GM12878 (cell line): ENCODE results near the gene AHNAK. TPM values are rescaled to one million over a fixed set of nuclear protein-coding genes. Genes with fewer than 3 reads are reported as not detected.

Experiments used
- ATAC-seq: fragments of 200-7000 bp; cut with Tn5 transposase; 3 replicates; pipeline ENCODE4 v1.9.1; 2020; ENCODE audit warnings: mild to moderate bottlenecking, moderate library complexity
- BruUV-seq: library from RNA; stranded (reverse); fragments of 400-500 nt; replicated peaks from 2 replicates; lab custom pipeline; 2021; lab: Mats Ljungman, UMichigan
- CTCF ChIA-PET: fragments of 300-600 bp; sonication (Branson Sonifier 250); formaldehyde crosslinking; extraction: SDS; loops from one replicate; lab custom pipeline; 2021; ENCODE audit warnings: inconsistent platforms; lab: Yijun Ruan, JAX
- POLR2A ChIA-PET: fragments of 350-600 bp; formaldehyde crosslinking; extraction: SDS; loops from one replicate; lab custom pipeline; 2021; ENCODE audit warnings: inconsistent platforms; lab: Charles Lee
- RAD21 ChIA-PET: fragments of 300-600 bp; sonication (Branson Sonifier 250); formaldehyde crosslinking; loops from one replicate; lab custom pipeline; 2023; ENCODE audit warnings: antibody characterized with exemption; ENCODE audit not compliant: unreplicated experiment; lab: Charles Lee
- SMC1A ChIA-PET: fragments of 300-600 bp; sonication (Branson Sonifier 250); formaldehyde crosslinking; loops from one replicate; lab custom pipeline; 2023; ENCODE audit not compliant: unreplicated experiment, uncharacterized antibody; lab: Charles Lee
- DNase-seq: peaks from one replicate; pipeline ENCODE4 v3.0.0-alpha.2; 2011; ENCODE audit warnings: low read depth, low spot score
- FAIRE-seq: peaks from 3 replicates; lab custom pipeline; 2011; peaks lifted over from hg19 to GRCh38; lab: Jason Lieb, UNC
- H2AFZ ChIP-seq: 2 replicates; pipeline ENCODE4 v1.6.0; 2011; ENCODE audit warnings: low read depth, low read length, control low read depth; ENCODE audit not compliant: control insufficient read depth
- H3K27ac ChIP-seq: 2 replicates; pipeline ENCODE4 v1.5.1; 2011; ENCODE audit warnings: control low read depth; ENCODE audit not compliant: control insufficient read depth, insufficient read depth
- H3K27me3 ChIP-seq, 2 experiments: replicated peaks in 1 of 2; 2 replicates each; pipeline versions ENCODE4 v1.6.0 to v1.6.1; 2011; ENCODE audit warnings: low read length in 1 of 2; ENCODE audit not compliant: control insufficient read depth in 2 of 2, insufficient read depth in 2 of 2
- H3K36me3 ChIP-seq, 2 experiments: 2 replicates each; pipeline ENCODE4 v1.5.1; 2011; ENCODE audit warnings: low read length in 1 of 2; ENCODE audit not compliant: control insufficient read depth in 2 of 2, insufficient read depth in 2 of 2
- H3K4me1 ChIP-seq: 2 replicates; pipeline ENCODE4 v1.6.1; 2011; ENCODE audit warnings: mild to moderate bottlenecking, low read length, moderate library complexity, mixed read lengths; ENCODE audit not compliant: control insufficient read depth, insufficient read depth
- H3K4me2 ChIP-seq: 2 replicates; pipeline ENCODE4 v1.6.0; 2011; ENCODE audit warnings: control low read depth; ENCODE audit not compliant: control insufficient read depth, insufficient read depth
- H3K4me3 ChIP-seq: fragments of 200-600 bp; sonication (generic); 2 replicates; pipeline ENCODE4 v1.5.1; 2016
- H3K79me2 ChIP-seq: 2 replicates; pipeline ENCODE4 v1.6.0; 2011; ENCODE audit warnings: low read length; ENCODE audit not compliant: control insufficient read depth, insufficient read depth
- H3K9ac ChIP-seq: 2 replicates; pipeline ENCODE4 v1.8.0; 2011; ENCODE audit warnings: low read length, control low read depth, mixed read lengths; ENCODE audit not compliant: control insufficient read depth, insufficient read depth
- H3K9me3 ChIP-seq: replicated peaks from 3 replicates; pipeline ENCODE4 v1.5.1; 2011; ENCODE audit warnings: mild to moderate bottlenecking, low read length; ENCODE audit not compliant: control insufficient read depth, insufficient read depth
- H4K20me1 ChIP-seq: 2 replicates; pipeline ENCODE4 v1.6.0; 2011; ENCODE audit not compliant: control insufficient read depth, insufficient read depth
- ATF7 ChIP-seq: fragments of 450-650 bp; IDR thresholded peaks from 2 replicates; pipeline ENCODE4 v1.6.1; 2016; ENCODE audit warnings: low read depth, mild to moderate bottlenecking
- CUX1 ChIP-seq: IDR thresholded peaks from 2 replicates; pipeline ENCODE4 v1.6.1; 2012; ENCODE audit warnings: improper control_type of control experiment, low read depth, low read length; ENCODE audit not compliant: insufficient replicate concordance
- GABPA ChIP-seq: IDR thresholded peaks from 2 replicates; pipeline ENCODE4 v1.6.1; 2014; ENCODE audit warnings: antibody characterized with exemption, low read depth, mild to moderate bottlenecking, inconsistent platforms
- POLR2AphosphoS2 ChIP-seq: IDR thresholded peaks from 2 replicates; pipeline ENCODE4 v1.6.1; 2011; ENCODE audit warnings: low read depth, mild to moderate bottlenecking, low read length, improper control_type of control experiment, moderate library complexity
- SMC3 ChIP-seq: IDR thresholded peaks from 2 replicates; pipeline ENCODE4 v1.6.1; 2011; ENCODE audit warnings: low read length, improper control_type of control experiment, borderline replicate concordance
- SREBF2 ChIP-seq: IDR thresholded peaks from 2 replicates; pipeline ENCODE4 v1.6.1; 2012; ENCODE audit warnings: mild to moderate bottlenecking, low read length
- SRF ChIP-seq, 2 experiments: IDR thresholded peaks; 2 replicates each; pipeline ENCODE4 v1.6.1; 2011; ENCODE audit warnings: low read depth in 2 of 2, low read length in 2 of 2, mild to moderate bottlenecking in 1 of 2, moderate library complexity in 1 of 2
- SUPT20H ChIP-seq: IDR thresholded peaks from 2 replicates; pipeline ENCODE4 v1.6.1; 2011; ENCODE audit warnings: low read depth, mild to moderate bottlenecking, low read length, moderate library complexity, borderline replicate concordance; ENCODE audit not compliant: control insufficient read depth
- ZBED1 ChIP-seq: IDR thresholded peaks from 2 replicates; pipeline ENCODE4 v1.6.1; 2016; ENCODE audit warnings: borderline replicate concordance
- ZBTB4 ChIP-seq: fragments of 450-650 bp; formaldehyde crosslinking; IDR thresholded peaks from 2 replicates; pipeline ENCODE4 v1.4.0; 2022; ENCODE audit warnings: mild to moderate bottlenecking, moderate library complexity
- ZNF274 ChIP-seq: IDR thresholded peaks from one replicate; pipeline ENCODE4 v1.8.0; 2011; ENCODE audit not compliant: insufficient read length, insufficient read depth
- WGBS: methylation state at CpG from one replicate; pipeline ENCODE4 v1.1.6; 2016; ENCODE audit warnings: low lambda C conversion rate; ENCODE audit not compliant: insufficient replicate concordance, insufficient coverage; ENCODE audit errors: missing lambda C conversion rate; 5-methylcytosine and 5-hydroxymethylcytosine counted together
- in situ Hi-C: fragments of 300-500 bp; cut with MboI; formaldehyde crosslinking; loops from 9 replicates; pipeline ENCODE4 v1.14.3; 2018; ENCODE audit warnings: mixed read lengths
- intact Hi-C: fragments of 100-400 bp; cut with micrococcal nuclease; formaldehyde crosslinking; loops from one replicate; pipeline ENCODE4 v1.14.2; 2022; ENCODE audit not compliant: unreplicated experiment
- polyA plus RNA-seq, 11 experiments: library from polyadenylated mRNA; depleted of rRNA in 4 of 11; unstranded in 6 of 11; stranded (reverse) in 5 of 11; fragments of >200 nt; fragmentation: Nextera tagmentation in 4 of 11; fragmentation: Illumina TruSeq in 1 of 11; extraction: Ambion mirVana in 4 of 11; extraction: Trizol in 1 of 11; gene quantifications; 1 replicate in 1 of 11; 2 replicates in 10 of 11; pipeline versions ENCODE4 v1.2.1 to v1.2.3, GENCODE V29; 2011 to 2016; ENCODE audit warnings: inconsistent platforms in 2 of 11, missing spikeins in 2 of 11, low read depth in 1 of 11
- total RNA-seq, 4 experiments: library from RNA; depleted of rRNA in 3 of 4; stranded (reverse); fragments of >200 nt in 3 of 4; fragmentation: Illumina TruSeq in 1 of 4; extraction: Trizol in 1 of 4; gene quantifications; 2 replicates each; pipeline versions ENCODE4 v1.2.1 to v1.2.3, GENCODE V29; 2013 to 2021

The AHNAK gene
- total and polyA plus RNA-seq, 10 of the 15 experiments (the other 5 are each of a cell fraction or from before 2014, with no cell fraction given) = 0.76 to 90.3 (median 19.4) TPM

GRCh38 chr11:62391642-62392425, 154.8 kb downstream of the AHNAK start:
- H3K79me2 ChIP-seq = no peaks in the 10 kb centered on the region
- no peak overlapping the region for H3K4me3 ChIP-seq
- FAIRE-seq (no peak), ATAC-seq (no peak), DNase-seq (no peak)
- H4K20me1 ChIP-seq = no peaks in the 10 kb centered on the region
- no peak overlapping the region for H3K27ac ChIP-seq
- RAD21 ChIA-PET = interaction anchor here (1.3 to 1.7 kb wide), 2 partner anchors 10 to 166 kb away, joined by 3 to 4 read pairs; no protein-coding TSS in a partner anchor
- POLR2A ChIA-PET = interaction anchor here (0.8 kb wide), 1 partner anchor 30 kb away, joined by 3 read pairs; no protein-coding TSS in a partner anchor
- no peaks in the 10 kb centered on the region for H3K9me3 ChIP-seq
- CTCF ChIA-PET = interaction anchor here (0.9 to 4.8 kb wide), 3 partner anchors 10 to 151 kb away, joined by 4 to 33 read pairs (median 13); partner anchors contain the start of gene ASRGL1
- no peaks in the 10 kb centered on the region for H3K27me3 ChIP-seq
- 64% methylated on average over 16 of the region's 16 CpGs for WGBS
- no TSS peak for BruUV-seq
- H3K36me3 ChIP-seq = no peaks in the 10 kb centered on the region
- no peaks in the 10 kb centered on the region; the same call in 1 of the 2 replicates for H3K4me1 ChIP-seq
- in situ Hi-C loops = no loop called here
- no peak overlapping the region for H2AFZ ChIP-seq
- intact Hi-C loops = loop anchor here (10.0 kb wide), 1 partner anchor 473 kb away; no protein-coding TSS in a partner anchor
- no peak overlapping the region for H3K4me2 ChIP-seq
- SMC1A ChIA-PET = interaction anchor here (1.2 to 1.7 kb wide), 3 partner anchors 12 to 33 kb away, joined by 3 to 5 read pairs (median 4); no protein-coding TSS in a partner anchor
- H3K9ac ChIP-seq = no peak overlapping the region
- no peak for TF ChIP-seq CUX1
- TF ChIP-seq SREBF2 = no peak
- no peak for TF ChIP-seq POLR2AphosphoS2
- TF ChIP-seq SMC3 = no peak
- no peak for TF ChIP-seq GABPA
- TF ChIP-seq ATF7 = no peak
- no peak for TF ChIP-seq ZBED1
- TF ChIP-seq SRF (IDR thresholded peaks at IDR 0.05; ENCODE audit: low read depth in 2 of 2, low read length in 2 of 2) = no peak
- TF ChIP-seq SUPT20H = no peak
- no peak for TF ChIP-seq ZBTB4 (CRISPR knock-in tag)
- TF ChIP-seq ZNF274 = no peak
